ENCODE results near the gene ARMC3.

- TF ChIP-seq CTCF (IDR thresholded peaks at IDR 0.05) (no peak), POLR2A (IDR thresholded peaks at IDR 0.05) (no peak)
Observed at GRCh38 chr10:22958338-22958737, 30.5 kb downstream of the ARMC3 start.

All from adrenal gland (tissue), 5 donors.